ENCODE data around the gene SH3PXD2A. TPM values are rescaled to one million over a fixed set of nuclear protein-coding genes. Genes with fewer than 3 reads are reported as not detected.
A peak's percentile ranks its signal among the peaks of the same experiment; 100 is the strongest.

Gene SH3PXD2A
- total RNA-seq, 4 donors from 2014 or later = 12.1 to 68.5 (median 21.7) TPM

DNA sequence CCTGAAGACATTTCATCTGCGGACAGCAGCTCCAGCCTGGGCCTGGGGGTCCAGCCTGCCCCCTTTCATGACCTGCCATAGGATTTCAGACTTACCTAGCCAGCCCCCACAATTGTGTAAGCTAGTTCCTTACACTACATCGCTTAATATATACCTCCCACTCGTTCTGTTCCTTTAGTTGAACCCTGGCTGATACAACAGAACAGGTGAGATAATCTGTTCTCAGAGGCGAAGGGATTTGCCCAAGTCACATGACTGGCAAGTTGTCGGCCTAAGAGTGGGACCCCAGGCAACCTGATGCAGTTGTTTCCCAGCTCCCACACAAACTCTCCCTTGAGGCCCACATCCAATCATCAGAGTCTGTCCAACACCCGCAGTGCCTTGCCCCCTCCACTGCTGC lies 168.2 kb downstream of the SH3PXD2A start:
- H3K36me3 ChIP-seq = no peaks in the 10 kb centered on the region
- H3K27me3 ChIP-seq = no peaks in the 10 kb centered on the region
- no peaks in the 10 kb centered on the region for H3K9me3 ChIP-seq
- TF ChIP-seq POLR2A (IDR thresholded peaks at IDR 0.05) = no peak
- TF ChIP-seq, protein P1, sequence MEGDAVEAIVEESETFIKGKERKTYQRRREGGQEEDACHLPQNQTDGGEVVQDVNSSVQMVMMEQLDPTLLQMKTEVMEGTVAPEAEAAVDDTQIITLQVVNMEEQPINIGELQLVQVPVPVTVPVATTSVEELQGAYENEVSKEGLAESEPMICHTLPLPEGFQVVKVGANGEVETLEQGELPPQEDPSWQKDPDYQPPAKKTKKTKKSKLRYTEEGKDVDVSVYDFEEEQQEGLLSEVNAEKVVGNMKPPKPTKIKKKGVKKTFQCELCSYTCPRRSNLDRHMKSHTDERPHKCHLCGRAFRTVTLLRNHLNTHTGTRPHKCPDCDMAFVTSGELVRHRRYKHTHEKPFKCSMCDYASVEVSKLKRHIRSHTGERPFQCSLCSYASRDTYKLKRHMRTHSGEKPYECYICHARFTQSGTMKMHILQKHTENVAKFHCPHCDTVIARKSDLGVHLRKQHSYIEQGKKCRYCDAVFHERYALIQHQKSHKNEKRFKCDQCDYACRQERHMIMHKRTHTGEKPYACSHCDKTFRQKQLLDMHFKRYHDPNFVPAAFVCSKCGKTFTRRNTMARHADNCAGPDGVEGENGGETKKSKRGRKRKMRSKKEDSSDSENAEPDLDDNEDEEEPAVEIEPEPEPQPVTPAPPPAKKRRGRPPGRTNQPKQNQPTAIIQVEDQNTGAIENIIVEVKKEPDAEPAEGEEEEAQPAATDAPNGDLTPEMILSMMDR (IDR thresholded peaks at IDR 0.05) = no peak
- no peak overlapping the region for H3K4me3 ChIP-seq
- no peak for DNase-seq
- H3K4me1 ChIP-seq = peaks cover 0 to 40% (median 2%) of the 10 kb centered on the region in 4 donors
- H3K27ac ChIP-seq = peak overlapping the region in 2 of 4 donors; percentile 0 to 21

DNA sequence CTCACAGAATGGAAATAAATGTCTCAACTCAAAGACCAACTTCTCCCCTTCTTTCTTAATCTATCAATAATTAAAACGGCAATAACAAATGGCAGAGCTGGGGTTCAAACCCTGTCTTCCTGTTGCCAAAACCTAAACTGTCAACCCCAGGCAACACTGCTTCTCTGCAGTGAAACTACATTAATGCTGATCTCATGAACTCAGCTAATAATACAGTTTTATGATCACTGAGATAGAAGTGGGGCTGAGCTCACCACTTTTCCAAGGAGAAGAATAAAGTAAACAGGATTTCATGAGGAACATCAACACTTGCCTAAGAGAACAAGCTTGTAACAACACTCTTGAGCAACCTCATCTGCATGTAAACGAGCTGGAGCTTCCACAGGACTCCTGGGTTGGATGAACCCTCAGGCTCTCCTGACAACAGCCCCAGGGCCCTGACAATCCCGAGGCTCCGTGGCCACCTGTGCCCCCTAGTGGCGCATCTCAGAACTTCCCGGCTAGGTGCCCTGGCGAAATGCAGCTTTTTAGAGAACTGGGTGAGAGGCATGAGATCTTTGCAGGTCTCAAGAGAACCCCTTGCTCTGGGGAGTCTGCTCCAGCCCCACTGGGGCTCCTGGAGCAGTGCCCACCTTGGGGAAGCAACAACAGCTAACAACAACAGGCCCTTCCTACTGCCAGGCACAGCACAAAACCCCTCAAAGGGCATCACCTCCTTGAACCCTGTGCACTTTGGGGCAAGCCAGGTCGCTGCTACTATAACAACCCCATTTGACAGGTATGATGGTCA lies 169.3 kb downstream of the SH3PXD2A start:
- peaks cover 0 to 29% (median 2%) of the 10 kb centered on the region in 4 donors for H3K4me1 ChIP-seq
- H3K4me3 ChIP-seq = no peak overlapping the region
- H3K27me3 ChIP-seq = no peaks in the 10 kb centered on the region
- H3K36me3 ChIP-seq = no peaks in the 10 kb centered on the region
- DNase-seq = peak; percentile 68 to 92 (median 88)
- H3K27ac ChIP-seq = peak overlapping the region; percentile 10 to 80 (median 59)
- H3K9me3 ChIP-seq = no peaks in the 10 kb centered on the region
- TF ChIP-seq, protein P1 (IDR thresholded peaks at IDR 0.05) = peak; percentile 91 to 98 (median 96)
- TF ChIP-seq POLR2A (IDR thresholded peaks at IDR 0.05) = no peak

DNA sequence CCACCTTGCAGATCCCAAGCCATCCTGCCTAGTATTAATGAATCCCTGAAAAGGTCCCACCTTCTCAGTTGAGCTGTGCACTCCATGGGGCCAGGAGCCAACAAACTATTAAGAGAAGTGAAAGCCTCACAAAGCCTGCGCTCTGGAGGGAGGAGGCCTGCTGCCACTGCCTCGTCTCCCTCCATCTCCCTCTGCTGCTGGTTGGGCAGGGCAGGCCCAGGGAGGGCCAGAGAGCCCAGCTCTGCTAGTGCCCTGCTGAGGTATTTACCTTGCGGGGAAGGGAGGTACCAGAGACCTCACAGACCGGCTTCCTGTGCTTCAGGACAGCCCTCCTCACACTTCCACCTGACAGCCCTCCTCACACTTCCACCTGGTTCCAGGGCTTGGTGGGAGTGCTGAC lies 171.5 kb downstream of the SH3PXD2A start:
- no peak overlapping the region for H3K4me3 ChIP-seq
- peaks cover 2 to 29% (median 9%) of the 10 kb centered on the region in 4 donors for H3K4me1 ChIP-seq
- DNase-seq = no peak
- no peaks in the 10 kb centered on the region for H3K27me3 ChIP-seq
- peak overlapping the region in 1 of 4 donors; percentile 25 for H3K27ac ChIP-seq
- no peak for TF ChIP-seq POLR2A (IDR thresholded peaks at IDR 0.05)
- TF ChIP-seq, protein P1 (IDR thresholded peaks at IDR 0.05) = no peak
- H3K36me3 ChIP-seq = no peaks in the 10 kb centered on the region
- H3K9me3 ChIP-seq = no peaks in the 10 kb centered on the region

DNA sequence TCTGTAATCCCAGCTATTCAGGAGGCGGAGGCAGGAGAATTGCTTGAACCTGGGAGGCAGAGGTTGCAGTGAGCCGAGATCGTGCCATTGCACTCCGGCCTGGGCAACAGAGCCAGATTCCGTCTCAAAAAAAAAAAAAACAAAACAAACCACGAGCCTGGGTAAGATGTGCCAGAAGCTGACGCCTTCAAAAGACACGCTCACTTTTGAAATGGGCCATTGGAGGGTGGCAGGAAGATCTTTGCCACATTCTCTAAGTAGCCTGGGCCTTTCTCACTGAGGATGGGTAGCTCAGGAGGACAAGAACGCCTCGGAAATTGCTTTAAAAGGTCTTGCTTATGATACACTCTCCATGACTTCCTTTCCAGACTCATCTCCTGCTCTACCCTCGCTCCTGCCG lies 172.7 kb downstream of the SH3PXD2A start:
- Histone ChIP-seq H3K4me3 (no peak overlapping the region), H3K9me3 (no peaks in the 10 kb centered on the region), H3K27ac (no peak overlapping the region), H3K4me1 (peaks cover 0 to 29% (median 15%) of the 10 kb centered on the region in 4 donors), H3K27me3 (no peaks in the 10 kb centered on the region), H3K36me3 (no peaks in the 10 kb centered on the region)
- no peak for TF ChIP-seq POLR2A (IDR thresholded peaks at IDR 0.05)
- TF ChIP-seq, protein P1 (IDR thresholded peaks at IDR 0.05) = no peak
- no peak for DNase-seq

DNA sequence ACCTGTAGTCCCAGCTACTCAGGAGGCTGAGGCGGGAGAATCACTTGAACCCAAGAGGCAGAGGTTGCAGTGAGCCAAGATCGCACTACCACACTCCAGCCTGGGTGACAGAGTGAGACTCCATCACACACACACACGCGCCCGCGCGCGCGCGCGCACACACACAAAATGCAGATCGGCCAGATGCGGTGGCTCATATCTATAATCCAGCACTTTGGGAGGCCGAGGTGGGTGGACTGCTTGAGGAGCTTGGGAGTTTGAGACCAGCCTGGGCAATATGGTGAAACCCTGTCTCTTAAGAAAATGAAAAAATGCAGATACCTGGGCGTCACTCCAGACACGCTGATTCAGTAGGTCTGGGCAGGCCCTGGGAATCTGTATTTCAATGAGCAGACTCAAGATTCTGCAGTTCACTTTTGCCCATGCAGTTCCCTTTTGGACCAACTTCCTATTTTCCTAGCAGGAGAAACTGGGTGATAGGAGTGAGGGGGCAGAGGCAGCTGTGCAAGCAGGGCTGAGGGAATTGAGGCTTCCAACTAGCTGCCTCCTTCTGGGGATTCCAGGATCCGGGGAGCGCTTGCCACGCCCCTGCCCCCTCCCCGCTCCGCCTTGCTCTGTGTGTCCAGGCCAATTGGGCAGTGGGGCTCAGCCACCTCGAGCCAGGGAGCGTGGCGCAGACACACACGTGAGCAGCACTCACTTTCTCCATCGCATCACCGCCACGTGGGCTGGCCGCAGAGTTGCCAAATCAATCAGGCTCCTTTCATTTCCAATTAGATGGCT lies 173.6 kb downstream of the SH3PXD2A start:
- Histone ChIP-seq H3K36me3 (no peaks in the 10 kb centered on the region), H3K4me1 (peaks cover 0 to 35% (median 15%) of the 10 kb centered on the region in 4 donors), H3K27ac (no peak overlapping the region), H3K4me3 (no peak overlapping the region), H3K27me3 (no peaks in the 10 kb centered on the region), H3K9me3 (no peaks in the 10 kb centered on the region)
- DNase-seq = no peak
- TF ChIP-seq, protein P1 (IDR thresholded peaks at IDR 0.05) = no peak
- no peak for TF ChIP-seq POLR2A (IDR thresholded peaks at IDR 0.05)

Data from Peyer's patch (tissue), 4 donors.